Stimulated activated CD8-positive, alpha-beta memory T cell treated with anti-CD3 and anti-CD28 coated beads, Interleukin-12 subunit alpha, Interleukin-12 subunit beta, amount 100 ng/mL, for 24 hours (primary cell): ENCODE data around the gene NR2C2AP.
"Not testable (repeated sequence)": the region's sequence is repeated elsewhere in the genome, so short reads cannot be mapped to it uniquely, and the experiment has no call there.

ENCODE experiments used
- DNase-seq: peaks from one replicate; pipeline ENCODE4 v3.0.0-alpha.2; 2020; ENCODE audit errors: extremely low read depth

NR2C2AP gene, protein sequence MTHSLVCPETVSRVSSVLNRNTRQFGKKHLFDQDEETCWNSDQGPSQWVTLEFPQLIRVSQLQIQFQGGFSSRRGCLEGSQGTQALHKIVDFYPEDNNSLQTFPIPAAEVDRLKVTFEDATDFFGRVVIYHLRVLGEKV

DNA sequence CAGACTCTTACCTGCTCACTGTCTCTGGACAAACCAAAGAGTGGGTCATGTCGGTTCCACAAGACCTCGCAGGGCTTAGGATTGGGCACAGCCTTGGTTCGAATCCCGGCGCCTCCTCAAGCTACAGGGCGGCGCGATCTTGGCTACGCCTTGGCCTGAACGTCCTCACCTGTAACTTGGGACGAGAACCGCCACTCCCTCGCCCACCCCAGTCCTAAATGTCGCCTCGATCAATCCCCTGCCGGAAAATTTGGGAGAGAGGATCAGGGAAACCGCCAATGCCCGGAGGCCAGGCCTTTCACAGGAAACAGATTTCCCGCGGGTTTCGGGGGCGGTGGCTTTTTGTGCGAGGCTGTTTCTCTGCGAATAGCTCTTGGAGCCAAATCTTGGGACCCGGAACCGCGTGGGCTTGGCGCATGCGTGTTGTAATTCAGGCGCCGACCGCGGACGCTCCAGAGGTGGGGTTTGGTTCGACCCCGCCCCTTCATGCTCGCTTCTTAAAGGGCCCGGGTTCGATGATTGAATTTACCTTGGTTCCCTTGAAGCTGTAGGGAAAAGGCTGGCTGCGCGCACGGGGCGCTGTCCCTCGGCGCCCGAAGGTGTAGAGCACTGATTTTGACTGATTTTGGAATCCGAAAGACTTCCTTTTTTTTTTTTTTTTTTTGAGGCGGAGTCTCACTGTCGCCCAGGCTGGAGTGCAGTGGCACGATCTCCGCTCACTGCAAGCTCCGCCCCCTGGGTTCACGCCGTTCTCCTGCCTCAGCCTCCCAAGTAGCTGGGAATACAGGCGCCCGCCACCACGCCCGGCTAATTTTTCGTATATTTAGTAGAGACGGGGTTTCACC lies at the start of gene NR2C2AP:
TSS of gene NR2C2AP (minus strand) at position 403 of the 845 bp plus-strand sequence. CDS start at position 49, 354 bp downstream.
- DNase-seq: peak; percentile 83

DNA sequence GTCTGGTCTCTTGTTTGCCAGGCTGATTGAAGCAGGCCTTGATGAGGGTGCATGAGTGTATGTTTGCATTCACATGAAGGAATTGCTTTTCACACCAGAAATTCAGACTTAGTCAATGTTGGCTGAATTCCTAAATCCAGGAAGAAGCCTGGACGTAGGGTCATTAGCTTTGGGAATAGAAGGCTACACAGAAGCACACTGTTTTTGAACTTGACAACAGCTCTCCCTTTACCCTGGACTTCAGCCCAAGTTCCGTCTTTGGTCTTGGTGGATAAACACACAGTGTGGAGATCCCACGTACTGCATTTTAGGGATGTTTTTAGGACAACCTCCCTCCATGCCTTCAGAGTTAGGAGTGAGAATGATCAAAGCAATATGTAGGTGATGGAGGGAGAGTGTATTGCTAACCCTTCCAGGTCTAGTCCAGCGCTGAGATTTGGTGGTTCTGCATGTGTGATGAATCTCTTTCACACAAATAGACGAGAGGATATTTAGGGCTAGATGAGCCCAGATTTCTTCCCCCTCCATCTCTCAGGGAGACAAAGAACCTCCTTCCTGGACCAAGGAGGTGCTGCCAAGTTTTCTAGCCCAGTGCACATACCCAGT lies 47.1 kb upstream of the NR2C2AP start:
- DNase-seq: no peak

- no peak for DNase-seq
These were observed 37.3 kb upstream of the NR2C2AP start for GRCh38 chr19:19240476-19240875.

- DNase-seq: no peak
These were observed 36.5 kb upstream of the NR2C2AP start for GRCh38 chr19:19239675-19240074.

DNA sequence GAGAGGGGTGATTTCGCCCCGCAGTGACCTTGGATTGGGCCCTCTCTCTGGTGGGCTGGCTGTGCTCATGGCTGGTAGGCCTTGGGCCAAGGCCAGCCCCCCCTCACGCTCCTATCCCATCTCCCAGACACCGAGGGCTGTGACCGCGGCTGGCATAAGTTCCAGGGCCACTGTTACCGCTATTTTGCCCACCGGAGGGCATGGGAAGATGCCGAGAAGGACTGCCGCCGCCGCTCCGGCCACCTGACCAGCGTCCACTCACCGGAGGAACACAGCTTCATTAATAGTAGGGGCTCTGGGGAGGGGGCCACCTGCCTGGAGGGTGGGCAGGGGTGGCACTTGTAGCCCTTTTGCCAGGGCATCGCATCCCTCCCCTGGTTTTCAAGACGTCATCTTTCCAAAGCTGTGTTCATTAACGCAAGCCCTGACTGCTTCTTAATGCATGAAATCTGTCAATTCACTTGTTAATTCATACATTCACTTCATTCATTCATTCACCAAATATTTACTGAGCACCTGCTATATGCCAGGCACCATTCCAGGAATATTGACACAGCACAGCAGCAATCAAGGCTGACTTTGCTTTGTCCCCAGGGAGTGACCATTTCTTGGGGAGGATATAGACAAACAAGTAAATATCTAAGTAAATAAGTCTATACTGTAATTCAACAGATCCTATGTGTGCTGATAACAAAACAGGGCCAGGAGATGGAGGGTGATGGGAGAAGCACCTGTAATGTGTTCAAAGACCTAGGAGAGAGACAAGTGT lies 35.1 kb upstream of the NR2C2AP start:
- no peak for DNase-seq

DNA sequence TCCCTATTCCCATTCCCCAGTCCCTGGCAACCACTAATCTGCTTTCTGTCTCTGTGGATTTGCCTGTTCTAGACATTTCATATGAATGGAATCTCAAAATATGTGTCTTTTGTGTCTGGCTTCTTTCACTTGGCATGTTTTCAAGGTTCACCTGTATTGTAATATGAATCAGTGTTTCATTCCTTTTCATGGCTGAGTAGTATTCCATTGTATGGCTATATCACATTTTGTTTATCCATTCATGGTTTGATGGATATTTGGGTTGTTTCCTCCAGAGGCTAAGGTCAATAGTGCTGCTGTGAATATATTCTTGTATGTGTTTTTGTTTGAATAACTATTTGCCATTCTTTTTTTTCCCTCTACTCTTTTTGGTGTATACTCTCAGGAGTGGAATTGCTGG lies 33.0 kb upstream of the NR2C2AP start:
- no peak for DNase-seq

DNA sequence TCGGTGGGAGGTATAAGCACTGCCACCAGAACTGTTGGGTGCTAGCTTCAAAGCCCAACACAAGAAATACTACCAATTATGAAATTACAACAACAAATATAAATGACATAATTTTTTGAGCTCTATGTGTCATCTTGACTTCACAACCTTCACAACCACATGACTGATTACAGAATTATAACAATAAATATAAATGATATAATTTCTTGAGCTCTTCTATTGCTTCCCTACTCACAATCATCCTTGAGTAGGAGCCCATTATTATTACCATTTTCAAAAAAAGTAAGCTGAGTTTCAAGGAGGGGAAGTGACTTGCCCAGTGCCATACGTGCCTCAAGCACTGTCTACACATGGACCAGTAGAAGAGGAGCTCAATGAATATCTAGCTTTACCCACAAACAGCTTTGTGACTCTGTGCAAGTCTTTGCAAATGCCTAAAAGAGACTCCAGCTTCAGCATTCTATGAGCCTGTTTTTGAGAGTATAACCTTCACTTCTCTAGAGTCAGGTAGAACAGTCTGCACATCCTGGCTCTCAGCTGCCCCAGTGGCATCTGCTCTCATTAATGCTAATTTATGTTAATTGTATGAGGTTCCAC lies 31.1 kb upstream of the NR2C2AP start:
- no peak for DNase-seq

- DNase-seq: no peak
These were observed 29.1 kb upstream of the NR2C2AP start for GRCh38 chr19:19232261-19232721.

DNA sequence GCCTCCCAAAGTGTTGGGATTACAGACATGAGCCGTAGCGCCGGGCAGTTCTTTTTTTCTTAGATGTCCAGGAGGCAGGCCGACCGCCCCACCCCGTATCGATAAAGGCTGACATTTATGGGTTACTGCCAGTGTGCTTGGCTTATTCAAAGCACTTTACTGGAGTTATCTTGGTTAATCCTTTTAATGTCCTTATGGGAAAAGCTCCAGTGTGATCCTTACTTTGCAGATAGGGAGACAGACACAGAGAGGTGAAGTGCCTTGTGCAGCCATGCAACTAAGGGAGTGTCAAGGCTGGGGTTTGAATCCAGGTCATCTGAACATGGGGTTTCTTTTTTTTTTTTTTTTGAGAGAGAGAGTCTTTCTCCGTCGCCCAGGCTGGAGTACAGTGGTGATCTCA lies 27.8 kb upstream of the NR2C2AP start:
- DNase-seq: no peak

DNA sequence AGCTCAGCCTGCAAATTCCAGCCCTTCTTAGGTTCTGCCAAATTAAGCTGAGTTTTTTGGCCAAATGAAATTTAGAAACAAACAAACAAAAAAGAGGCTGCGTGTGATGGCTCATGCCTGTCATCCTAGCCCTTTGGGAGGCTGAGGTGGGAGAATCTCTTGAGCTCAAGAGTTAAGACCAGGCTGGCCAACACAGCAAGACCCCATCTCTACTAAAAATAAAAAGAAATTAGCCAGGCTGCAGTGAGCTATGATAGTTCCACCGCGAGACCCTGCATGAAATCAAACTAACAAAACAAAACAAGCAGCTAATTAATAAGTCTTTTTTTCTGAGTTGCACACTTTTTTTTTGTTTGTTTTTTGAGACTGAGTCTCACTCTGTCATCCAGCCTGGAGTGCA lies 26.5 kb upstream of the NR2C2AP start:
- no peak for DNase-seq

- DNase-seq: no peak
These were observed 24.0 kb upstream of the NR2C2AP start for GRCh38 chr19:19227217-19227616.

DNA sequence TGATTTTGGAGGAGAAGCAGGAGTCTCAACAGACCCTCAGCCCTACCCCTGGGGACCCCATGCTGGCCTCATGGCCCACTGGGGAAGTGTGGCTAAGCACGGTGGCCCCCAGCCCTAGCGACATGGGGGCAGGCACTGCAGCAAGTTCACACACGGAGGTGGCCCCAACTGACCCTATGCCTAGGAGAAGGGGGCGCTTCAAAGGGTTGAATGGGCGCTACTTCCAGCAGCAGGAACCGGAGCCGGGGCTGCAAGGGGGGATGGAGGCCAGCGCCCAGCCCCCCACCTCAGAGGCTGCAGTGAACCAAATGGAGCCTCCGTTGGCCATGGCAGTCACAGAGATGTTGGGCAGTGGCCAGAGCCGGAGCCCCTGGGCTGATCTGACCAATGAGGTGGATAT lies 23.4 kb upstream of the NR2C2AP start:
- no peak for DNase-seq

DNA sequence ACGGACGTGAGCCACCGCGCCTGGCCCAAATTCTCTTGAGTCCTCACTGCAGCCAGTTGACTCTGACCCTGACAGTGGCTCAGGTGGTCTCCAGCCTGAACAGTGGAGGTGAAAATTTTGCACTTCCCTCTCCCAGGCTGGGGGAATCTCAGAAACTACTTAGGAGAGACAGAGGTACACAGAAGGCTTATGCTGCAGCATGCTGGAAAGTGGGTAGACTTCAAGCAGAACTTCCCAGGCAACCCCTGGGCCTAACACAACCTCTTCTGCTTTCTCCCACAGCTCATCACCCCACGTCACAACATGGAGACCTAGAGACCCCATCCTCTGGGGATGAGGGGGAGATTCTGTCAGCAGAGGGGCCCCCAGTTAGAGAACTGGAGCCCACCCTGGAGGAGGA lies 23.0 kb upstream of the NR2C2AP start:
- no peak for DNase-seq

- DNase-seq: peak; percentile 33
These were observed 21.8 kb upstream of the NR2C2AP start for GRCh38 chr19:19224852-19225494.

GRCh38 chr19:19224150-19224851 lies 21.1 kb upstream of the NR2C2AP start:
- DNase-seq: no peak

GRCh38 chr19:19223636-19224035 lies 20.4 kb upstream of the NR2C2AP start:
- DNase-seq: no peak

DNA sequence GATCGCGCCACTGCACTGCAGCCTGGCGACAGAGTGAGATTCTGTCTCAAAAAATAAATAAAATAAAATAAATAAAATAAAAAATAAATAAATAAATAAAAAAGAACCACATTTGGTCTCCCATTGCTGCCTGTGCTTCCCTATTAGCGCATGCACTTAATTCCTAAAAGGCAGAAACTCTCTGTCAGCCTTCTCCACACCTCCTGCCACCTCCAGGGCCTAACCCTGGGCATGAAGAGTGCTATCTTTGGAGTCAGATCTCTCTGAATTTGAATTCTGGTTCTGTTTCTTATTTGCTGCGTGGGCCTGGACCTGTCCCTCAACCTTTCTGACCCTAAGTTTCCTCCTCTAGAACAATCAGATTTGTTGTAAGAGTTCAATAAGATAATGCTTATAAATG lies 19.8 kb upstream of the NR2C2AP start:
- no peak for DNase-seq

DNA sequence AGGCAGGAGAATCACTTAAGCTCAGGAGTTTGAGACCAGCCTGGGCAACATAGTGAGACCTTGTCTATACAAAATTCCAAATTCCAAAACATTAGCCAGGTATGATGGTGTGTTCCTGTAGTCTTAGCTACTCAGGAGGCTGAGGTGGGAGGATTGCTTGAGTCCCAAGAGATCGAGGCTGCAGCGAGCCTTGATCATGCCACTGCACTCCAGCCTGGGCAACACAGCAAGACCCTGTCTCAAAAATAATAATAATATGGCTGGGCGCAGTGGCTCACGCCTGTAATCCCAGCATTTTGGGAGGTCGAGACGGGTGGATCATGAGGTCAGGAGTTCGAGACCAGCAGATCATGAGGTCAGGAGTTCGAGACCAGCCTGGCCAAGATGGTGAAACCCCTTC lies 17.8 kb upstream of the NR2C2AP start:
- not testable (repeated sequence) for DNase-seq

DNA sequence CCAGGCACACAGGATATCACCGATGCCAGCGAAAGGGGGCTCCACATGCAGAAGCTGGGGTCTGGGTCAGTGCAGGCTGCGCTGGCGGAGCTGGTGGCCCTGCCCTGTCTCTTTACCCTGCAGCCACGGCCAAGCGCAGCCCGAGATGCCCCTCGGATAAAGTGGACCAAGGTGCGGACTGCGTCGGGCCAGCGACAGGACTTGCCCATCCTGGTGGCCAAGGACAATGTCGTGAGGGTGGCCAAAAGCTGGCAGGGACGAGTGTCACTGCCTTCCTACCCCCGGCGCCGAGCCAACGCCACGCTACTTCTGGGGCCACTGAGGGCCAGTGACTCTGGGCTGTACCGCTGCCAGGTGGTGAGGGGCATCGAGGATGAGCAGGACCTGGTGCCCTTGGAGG lies 15.7 kb upstream of the NR2C2AP start:
- DNase-seq: no peak

DNA sequence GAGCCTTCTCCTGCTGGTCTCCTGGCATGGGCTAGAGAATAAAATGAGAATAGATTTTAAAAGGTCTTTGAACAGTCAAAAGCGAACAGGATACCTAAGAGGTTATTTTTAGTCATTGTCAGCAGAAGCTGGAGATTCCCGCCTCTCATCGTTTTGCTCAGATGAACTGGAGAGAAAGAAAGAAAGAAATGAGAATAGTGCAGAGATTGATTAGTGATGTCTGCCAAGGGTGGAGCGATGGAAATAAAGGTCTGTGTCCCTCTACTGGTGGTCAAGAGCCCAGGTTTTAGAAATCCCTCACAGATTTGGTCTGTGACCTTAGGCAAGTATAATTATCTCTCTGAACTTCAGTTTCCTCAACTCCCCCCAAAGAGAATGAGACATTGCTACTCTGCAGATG lies 13.9 kb upstream of the NR2C2AP start:
- DNase-seq: no peak

- no peak for DNase-seq
These were observed 12.6 kb upstream of the NR2C2AP start for GRCh38 chr19:19215792-19216191.
